Stimulated activated naive CD4-positive, alpha-beta T cell (primary cell): ENCODE measurements around the gene TARBP1.
"Not testable (repeated sequence)": the region's sequence is repeated elsewhere in the genome, so short reads cannot be mapped to it uniquely, and the experiment has no call there.

ENCODE experiments used
- DNase-seq, 6 experiments: peaks; one replicate each; lab custom pipeline; 2025; lab: John Stamatoyannopoulos, UW

TARBP1 gene

GRCh38 chr1:234504969-234505768 is 26.2 kb upstream of the TARBP1 start:
- DNase-seq = no peak

- not testable (repeated sequence) for DNase-seq
Measured at GRCh38 chr1:234504251-234504650, 25.3 kb upstream of the TARBP1 start.

- no peak for DNase-seq
Measured at GRCh38 chr1:234503193-234504050, 24.4 kb upstream of the TARBP1 start.

- no peak for DNase-seq
Measured at GRCh38 chr1:234502785-234503184, 23.8 kb upstream of the TARBP1 start.

DNA sequence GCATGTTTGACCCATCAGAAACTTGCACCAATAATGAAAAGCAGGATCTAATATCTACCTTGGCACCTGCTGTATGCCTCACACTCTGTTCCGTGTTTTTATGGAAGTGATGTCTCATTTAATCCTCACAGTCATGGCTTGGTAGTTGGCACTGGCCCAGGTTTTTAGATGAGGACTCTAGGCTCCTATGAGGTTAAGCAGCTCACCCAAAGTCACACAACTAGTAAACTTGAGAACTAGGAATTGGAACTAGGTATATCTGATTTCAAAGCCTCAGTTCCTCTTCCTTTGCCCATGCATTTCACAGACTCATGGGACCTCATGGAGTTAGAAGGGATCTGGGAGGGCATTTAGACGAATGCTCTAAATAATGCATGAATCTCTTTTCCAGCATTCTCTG is 21.3 kb upstream of the TARBP1 start:
- no peak for DNase-seq

- no peak for DNase-seq
Measured at GRCh38 chr1:234499943-234500245, 20.9 kb upstream of the TARBP1 start.

DNA sequence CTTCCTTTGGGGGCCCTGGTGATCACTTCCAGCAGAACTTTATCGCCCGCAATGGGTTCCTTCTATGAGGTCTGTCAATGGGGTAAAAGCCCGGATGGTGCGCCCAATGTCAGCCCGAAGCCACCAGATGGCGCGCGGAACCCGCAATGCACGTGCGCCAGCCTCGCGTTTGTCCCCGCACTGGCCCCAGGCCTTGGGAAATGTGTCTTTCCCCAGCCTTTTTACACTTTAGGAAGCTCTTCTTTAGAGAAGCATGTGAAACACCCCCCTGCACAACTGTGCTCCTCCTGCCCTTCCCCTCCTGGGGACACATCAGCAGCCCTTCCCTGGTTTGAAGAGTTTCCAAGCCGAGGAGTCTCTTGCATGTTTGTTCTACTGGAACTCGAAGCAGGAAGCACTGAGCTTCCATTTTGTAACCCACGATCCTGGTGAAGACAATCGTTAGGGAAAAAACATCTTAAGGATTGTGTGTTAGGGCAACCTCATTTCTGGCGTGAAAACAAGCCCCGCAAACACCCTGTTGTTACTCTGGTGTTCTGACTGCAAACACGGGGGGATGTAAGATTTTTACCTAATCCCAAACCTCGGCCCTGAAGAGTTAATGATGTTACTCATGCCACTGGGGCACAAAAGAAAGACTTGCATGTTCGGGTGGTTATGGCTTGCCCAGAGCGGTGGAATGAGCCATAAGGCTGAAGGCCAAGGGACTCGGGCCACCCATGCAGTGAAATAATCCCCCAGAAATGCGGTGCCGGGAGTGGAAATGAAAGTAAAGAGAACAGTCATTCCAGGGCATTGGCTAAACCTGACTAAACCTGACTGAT is 20.4 kb upstream of the TARBP1 start:
- DNase-seq = peak; percentile 58 to 83 (median 70)

- DNase-seq = no peak
Measured at GRCh38 chr1:234498448-234499118, 19.6 kb upstream of the TARBP1 start.

GRCh38 chr1:234497589-234497988 is 18.6 kb upstream of the TARBP1 start:
- no peak for DNase-seq

GRCh38 chr1:234495231-234495990 is 16.4 kb upstream of the TARBP1 start:
- no peak for DNase-seq

- DNase-seq = no peak
Measured at GRCh38 chr1:234494049-234494448, 15.1 kb upstream of the TARBP1 start.

DNA sequence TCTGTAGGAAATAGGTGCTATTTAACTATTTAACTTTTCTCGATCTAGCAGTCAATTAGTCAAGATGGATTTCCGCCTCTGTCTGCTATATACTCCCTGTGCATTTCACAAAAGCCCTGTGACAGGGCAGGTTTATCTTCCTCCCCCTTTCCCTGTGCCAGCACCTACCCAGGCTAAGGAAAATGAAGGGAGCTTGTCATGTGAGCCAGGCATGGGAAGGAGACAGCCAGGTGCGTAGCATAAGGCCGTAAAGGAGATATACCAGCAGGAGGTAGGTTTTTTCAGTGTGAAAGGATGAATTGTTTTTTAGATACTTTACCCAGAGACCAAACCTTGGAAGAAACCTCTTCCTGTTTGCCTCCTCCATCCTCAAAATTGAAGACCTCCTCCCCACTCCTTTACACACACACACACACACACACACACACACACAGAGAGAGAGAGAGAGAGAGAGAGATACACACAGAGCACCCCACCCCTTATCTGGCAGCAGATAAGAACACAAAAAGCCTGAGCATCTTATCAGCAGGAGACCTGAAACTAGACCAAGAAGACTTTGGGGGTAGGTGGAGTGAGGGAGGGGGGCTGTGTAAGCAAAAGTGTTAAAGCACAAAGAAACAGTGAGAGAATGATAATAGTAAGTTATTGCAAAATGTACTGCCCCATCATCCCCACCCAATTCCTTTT is 12.0 kb upstream of the TARBP1 start:
- DNase-seq = peak in 1 of 6 experiments; percentile 11

GRCh38 chr1:234489698-234490077 is 10.7 kb upstream of the TARBP1 start:
- no peak for DNase-seq

DNA sequence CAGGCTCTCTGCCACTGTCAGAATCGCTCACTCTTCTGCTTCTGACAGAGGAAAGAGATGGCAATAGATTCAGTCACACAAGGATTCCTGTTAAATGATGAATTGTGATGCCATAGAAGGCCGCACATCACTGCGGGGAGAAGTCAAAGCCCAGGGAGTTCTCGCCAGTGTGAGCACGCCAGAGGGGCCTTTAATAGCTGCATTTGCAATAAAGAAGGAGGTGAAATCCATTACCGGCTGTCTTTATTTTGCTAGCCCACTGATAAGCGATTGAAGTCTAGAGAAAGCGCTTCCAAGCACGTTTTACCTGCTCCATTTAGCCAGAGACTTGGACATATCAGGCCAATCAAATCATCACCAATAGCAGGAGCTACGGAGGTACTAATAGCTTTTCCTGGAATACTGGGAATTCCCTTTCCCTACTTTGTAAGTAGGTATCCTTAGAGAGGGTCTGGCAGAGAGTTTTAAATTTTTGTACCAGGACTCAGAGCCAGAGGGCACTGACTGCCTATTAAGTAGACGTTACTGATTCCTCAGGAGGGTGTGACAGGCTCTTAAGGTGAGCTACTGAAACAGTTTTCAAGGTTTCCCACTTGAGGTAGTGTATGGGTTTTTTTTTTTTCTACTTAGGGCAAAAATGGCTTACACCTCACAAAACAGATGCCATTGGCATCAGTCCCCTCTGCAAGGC is 10.2 kb upstream of the TARBP1 start:
- DNase-seq = no peak

GRCh38 chr1:234488054-234489006 is 9.4 kb upstream of the TARBP1 start:
- no peak for DNase-seq

- DNase-seq = peak in 4 of 6 experiments; percentile 17 to 56 (median 24)
Measured at GRCh38 chr1:234486858-234487840, 8.2 kb upstream of the TARBP1 start.

GRCh38 chr1:234484991-234485739 is 6.2 kb upstream of the TARBP1 start:
- DNase-seq = no peak
